Measurements from ENCODE around the gene MFRP.

The MFRP gene

DNA sequence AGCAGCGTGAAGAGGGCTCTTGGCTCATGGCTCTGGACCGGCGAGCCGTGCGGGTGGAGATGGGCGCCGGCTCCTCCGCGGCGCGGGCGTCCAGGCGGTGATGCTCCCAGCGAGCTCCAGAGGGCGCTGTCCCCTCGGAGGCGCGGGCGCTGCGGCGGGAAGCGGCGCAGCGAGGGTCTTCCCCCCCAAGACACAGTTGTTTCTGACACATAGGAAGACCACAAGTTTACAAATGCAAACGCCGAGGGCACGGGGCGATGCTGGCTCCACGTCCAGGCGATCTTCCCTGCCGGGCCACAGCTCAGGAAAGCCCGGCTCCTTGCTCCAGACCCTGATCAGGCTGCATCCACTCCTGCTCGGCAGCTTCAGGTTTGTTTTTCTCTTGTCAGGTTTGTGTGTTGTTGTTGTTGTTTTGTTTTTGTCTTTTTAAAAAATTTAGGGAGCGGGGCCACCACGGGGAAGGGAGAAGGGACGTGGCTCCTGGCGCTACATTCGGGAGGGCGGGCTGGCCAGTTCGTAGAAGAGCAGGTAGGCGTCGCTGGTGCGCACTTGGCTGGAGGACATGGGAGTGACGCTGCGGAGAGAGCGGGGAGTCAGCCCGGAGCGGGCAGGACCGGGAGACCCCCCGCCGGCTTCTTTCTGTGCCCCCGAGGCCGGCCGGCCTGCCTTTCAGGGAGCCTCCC is 10.0 kb upstream of the MFRP start:
- DNase-seq = no peak

DNA sequence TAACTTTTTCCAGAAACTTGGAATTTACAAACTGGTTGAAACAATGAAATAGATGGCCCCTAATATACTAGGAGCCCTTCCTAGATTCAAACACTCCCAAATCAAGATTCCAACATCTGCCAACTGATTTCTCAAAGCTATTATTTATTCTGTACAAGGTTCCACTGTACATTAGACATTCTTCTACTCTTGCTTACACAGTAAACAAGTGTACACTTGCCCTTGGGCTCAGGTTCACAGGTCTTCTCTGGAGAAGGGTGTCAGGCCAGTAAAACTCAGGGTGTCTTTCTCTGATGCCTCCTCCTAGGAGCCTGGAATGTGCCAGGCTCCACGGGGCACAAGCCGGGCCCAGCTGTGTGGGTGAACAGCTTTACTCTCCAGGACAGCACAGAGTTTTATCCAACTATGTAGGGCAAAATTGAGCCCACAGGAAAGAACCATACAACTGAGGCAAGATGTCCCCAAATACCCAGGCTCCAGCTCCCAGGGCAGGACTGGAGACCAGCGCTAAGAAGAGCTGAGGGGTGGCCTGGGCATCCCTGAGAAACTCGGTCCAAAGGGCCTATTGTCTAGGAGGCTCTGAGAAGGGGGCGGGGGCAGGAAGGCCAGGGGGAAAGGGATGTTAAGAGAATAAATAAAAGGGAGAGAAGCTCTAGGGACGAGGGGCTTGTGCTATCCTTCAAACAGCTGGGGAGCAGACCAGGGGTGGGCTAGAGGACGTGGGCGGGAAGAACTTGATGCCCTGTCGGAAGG is 8.8 kb upstream of the MFRP start:
- DNase-seq = no peak

DNA sequence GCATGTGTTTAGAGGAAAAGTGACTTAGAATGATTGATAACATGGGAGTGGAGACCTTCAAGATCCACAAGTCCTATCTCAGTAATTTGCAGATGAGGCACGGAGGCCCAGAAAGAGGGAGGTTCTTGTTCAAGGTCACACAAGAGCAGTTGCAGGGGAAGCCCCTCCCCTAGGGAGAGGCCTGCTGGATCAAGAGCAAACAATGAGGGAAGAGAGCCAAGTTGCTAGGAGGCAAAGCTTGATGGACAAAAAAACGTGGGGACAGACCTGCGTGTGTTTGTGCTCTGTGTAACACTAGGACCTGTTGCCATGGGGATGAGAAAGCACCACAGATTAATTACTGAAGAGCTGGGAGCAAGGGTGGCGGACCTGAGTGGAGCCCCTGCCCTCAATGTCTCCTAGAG is 6.4 kb upstream of the MFRP start:
- DNase-seq = peak; percentile 39

DNA sequence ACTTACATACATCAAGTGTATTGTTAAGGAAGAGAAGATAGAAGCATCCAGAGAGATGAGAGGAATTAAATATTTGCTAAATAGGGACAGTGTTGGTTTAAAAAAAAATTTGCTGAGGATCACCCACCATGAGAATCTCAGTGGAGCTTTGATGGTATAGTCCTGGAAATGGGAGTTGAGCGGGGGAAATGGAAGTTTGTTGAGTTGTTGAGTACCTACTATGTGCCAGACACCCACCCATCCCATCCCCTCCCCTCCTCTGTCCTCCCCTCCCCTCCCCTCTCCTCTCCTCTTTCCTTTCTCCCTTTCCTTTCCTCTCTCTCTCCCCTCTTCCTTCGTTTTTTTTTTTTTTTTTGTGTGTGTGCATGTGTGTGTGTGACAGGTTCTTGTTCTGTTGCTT is 4.7 kb upstream of the MFRP start:
- DNase-seq = no peak

DNA sequence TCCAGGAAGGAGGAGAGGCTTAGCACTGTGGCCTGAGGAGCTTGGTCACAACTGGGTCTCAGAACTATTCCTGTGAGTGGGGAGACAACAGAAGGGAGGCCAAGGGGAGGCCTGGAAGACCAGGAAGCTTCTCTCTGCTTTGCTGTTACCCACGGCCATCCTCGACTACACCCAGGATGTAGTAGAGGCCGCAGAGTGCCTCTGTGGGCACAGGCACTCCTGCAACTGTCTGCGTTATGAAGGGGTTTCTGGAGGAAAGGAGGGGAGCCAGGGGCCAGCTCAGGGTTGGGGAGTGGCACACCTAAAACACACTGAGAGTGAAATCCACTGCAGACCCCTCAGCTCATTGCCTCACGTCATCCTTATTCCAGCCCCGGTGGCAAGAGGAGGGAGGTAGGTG is 3.8 kb upstream of the MFRP start:
- DNase-seq = no peak

DNA sequence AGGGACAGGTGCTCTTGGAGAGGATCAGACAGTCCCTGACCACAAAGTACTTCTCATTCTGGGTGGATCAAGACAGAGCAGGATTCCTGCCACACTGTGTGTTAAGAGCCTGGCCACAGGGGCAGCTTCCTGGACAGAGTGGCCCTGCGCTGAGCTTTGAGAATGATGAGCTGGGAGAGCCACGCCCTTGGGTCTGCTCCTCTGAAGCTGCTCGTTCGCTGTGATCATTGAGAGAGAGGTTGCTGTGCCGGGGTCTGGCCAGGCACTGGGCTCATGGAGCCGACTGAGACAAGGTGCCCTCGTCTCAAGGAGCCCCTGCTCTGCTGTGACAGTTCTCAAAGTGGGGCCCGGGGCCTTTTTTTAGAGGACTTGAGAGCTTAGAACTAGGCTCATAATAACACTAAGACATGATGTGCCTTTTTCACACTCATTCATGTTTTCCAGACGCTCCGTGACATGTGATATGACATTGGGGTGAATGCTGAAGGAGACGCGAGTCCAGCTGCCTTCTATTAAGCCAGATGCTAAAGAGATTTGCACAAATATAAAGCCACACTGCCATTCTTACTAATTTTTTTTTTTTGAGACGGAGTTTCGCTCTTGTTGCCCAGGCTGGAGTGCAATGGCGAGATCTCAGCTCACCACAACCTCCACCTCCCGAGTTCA is 1.6 kb upstream of the MFRP start:
- no peak for DNase-seq

DNA sequence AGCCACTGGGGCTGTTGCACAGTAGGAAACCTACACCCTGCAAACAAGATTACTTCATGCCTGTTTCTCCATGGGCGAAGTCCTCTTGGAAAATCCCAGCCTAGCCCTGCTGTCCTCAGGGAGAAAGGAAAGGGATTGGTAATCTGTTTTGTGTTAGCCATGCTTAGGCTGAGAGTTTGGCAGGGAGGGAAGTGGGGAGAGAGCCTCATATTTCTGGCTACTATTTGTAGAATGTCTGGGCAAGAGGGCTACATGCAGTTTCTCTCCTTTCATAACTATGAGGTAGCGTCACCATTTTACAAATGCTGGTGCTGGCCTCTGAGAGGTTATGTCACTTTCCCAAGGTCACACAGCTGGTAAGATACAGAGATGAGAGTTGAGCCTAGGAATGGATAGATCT is 737 bp upstream of the MFRP start:
- no peak for DNase-seq

DNA sequence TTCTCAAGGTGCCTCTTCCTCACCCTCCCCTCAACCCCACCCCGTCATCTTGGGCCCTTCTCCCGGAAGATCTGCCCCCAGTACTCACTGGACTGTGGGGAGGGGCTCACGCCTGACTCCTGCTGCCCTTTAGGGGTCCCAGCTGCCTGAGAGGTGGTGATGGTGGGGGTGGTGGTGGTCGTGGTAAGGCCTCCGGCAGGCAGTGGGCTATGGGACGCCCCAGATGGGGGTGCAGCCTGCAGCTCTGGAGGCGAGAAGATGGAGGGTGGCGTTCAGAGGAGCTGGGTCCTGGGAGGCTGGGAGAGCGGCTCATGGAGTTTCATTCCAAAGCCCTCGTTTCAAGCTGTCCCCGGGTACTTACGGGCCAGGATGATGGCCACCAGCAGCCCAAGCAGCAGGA is 820 bp downstream of the MFRP start:
- DNase-seq = no peak

DNA sequence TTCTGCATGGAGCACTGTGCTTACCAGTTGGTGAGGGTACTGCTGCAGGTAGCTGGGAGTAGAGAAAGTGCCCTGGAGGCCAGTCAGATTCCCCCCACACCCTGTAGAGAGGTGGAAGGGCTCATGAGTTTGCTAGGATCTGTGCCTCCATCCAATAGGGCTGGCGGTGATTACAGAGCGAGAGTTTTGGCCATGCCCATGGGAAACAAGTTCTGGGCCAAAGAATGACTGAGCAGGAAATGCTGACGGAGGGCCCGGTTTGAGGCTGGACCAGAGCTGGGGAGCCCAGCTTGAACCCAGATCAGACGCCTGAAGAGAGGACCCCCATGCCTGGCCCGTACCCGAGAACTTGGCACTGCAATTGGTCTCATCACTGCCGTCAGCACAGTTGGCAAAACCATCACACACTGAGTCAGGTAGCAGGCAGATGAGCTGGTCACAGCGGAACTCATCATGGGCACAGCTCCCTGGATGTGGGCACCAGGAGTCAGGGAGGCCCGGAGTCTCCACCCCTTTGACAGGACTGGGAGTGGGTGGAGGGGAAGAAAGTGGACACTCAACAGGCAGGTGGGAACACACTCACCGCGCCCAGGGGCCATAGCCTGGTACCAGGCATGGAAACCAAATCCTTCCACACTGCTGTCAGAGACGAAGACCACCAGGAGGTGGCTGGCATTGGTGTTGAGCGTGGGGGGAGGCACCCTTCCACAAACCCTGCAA is 2.1 kb downstream of the MFRP start:
- DNase-seq = no peak

DNA sequence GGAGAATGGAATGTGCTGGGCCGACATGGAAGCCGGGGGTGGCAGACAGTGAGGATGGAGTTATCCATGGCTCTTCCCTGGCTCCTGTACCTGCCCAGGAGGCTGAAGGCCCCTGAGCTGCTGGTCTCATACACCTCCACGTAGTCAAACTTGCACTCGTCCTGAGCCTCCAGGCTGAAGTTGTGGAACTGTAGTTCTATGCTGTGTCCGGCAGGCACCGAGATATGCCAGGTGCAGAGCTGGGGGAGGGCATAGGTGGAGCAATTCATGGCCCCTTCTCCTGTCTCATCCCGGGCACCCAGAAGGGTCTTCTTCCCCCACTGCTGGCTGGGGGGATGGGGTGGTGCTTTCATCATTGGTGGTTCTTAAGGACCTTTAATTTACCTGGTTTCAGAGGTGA is 2.8 kb downstream of the MFRP start:
- DNase-seq = no peak

DNA sequence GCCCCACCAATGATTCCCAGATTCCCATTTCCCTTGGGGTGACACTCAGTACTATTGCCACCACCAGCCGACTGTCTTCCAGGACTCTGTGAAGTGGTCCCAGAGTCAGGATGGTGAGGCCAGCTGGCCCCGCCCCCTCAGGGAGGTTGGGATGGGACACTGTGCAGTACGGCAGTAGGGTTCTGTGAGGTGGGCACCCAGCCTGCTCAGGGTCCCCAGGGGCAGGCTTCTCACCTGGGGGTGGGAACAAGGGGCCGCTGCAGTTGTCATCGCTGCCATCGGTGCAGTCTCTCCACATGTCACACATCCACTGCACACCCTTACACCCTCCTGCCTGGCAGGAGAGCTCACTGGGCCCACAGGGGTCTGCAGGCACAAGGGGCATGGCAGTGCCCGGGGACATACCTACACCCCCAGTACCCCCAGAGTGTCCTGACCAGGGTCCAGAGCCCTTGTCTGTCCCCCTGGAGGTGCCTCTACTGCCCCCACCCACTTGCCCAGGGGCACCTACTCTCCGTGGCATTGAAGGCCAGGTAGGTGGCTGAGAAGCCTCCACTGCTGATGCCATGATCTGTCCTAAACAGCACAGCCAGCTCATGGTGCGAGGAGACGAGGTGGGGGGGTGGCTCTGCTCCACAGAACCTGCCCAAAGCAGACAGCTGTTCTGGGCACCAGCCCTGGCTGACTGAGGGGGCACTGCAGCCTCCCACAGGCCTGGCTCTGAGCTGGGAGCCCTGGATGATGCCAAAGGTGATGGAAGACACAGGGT is 4.0 kb downstream of the MFRP start:
- DNase-seq = no peak

DNA sequence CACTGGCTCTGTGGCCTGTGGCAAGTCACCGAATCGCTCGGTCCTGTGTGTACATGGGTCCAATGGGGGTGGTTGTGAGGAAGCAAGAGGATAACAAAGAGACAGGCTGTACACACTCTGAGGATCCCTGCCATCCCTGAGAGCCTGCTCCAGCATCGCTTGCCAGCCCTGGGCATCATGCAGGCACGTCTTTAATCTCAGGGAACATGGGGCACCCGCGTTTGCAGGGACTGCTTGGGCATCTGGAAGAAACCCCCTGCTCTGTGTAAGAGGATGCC is 4.5 kb downstream of the MFRP start:
- DNase-seq = no peak

DNA sequence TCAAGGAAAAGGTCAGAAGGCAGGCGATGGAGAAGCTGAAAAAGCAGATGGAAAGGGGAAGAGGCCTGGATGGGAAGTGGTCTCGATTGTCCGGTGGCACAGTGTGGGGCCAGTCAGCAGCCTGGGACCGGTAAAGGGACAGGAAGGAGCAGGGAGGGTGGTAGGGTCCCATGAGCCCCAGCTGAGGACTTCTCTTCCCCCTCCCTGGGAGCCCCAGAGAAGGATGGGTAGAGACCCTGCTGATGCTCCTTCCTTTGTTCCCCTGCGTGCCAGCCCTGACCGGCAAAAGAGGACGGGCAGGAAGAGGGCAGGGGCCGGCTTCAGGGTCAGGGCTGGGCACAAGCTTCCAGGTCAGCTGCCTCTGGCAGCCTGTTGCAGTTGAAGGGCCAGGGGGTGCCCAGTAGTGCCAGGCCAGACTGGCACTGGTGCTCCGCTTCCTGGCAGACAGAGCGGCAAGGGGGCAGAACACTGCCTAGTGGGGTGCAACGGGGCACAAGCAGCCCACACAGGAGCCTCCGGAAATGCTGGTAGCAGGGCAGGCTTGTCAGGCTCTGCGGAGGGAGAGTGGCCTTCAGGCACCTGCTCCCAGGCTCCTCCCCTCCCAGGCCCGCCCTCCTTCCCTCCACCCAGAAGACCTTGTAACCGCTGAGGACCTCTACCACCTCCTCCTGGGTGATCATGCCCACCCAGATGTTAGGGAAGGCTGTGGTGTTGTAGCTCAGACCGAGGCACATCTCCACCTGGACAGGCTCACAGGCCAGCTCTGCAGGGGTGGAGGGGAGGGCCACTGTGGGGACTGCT is 5.1 kb downstream of the MFRP start:
- DNase-seq = no peak

DNA sequence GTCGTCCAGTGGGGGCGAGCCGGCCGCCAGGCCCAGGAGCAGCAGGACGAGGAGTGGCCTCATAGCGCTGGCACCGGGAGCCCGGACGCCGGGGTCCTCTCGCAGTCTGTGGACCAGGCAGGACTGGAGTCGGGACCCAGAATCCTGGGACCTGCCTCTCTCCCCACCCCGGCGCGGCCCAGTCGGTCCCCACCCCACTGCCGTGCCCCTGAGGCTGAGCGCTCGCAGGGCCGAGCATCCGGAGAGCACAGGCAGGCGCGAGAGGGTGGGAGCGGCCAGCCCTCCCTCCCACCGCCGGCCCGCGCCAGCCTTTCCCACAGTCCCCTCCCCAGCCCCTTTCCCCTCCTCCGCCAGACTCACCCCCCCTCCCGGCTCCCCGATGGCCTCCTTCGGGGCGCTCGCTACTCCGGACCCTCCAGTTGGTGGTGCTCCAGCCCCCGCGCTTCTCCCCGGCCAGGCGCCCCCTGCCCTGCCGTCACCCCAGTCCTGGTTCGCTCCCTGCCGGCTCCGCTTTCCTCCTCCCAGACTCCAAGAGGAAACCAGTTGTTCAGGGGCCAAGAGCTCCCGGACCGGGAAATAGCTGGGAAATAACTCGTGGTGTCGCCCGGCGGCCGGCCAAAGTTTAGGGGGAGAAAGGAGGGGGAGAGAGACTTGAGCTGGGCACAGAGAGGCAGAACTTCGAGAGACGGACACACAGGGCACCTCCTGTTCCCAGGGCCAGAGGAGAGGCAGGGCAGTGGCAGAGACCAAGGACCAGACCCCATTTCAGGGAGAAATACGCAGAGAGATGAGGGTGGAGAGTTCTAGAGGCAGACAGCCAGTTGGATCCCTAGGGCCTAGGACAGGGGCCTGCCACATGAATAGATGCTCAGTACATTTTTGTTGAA is 5.9 kb downstream of the MFRP start, which contains the start of gene C1QTNF5:
C1QTNF5 (minus strand) TSS at position 549 of the 887 bp plus-strand sequence; CDS start at position 63, 486 bp downstream.
- no peak for DNase-seq

DNA sequence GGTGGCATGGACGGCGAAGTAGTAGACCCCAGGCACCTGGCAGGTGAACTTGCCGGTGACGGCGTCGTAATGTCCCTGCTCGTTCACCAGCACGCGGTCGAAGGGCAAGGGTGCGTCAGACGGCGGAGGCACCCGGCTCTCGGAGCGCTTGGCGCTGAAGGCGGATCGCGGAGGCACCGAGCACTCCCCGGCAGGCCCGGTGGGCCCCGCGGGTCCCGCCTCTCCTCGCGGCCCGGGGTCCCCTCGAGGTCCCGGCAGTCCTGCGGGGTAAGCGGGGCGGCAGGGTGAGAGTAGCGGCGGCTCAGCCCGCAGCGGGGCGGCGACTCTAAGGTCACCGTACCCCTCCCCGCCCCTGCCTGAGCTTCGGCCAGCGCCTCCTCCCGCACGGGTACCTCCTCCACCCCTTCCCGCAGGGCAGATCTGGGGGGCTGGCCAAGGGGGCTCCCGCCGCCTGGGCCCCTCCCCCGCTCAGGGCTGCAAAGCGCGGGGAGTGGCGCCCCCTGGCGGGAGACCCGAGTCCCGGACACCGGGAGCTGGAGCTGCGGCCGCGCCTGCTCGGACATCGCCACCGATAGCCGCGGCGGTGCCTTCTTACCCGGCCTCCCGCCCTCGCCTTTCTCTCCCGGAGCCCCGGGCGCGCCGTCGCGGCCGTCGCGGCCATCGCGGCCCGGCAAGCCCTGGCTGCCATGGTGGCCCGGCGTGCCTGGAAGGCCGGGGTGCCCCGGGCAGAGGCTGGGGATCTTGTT is 6.7 kb downstream of the MFRP start:
- DNase-seq = no peak

DNA sequence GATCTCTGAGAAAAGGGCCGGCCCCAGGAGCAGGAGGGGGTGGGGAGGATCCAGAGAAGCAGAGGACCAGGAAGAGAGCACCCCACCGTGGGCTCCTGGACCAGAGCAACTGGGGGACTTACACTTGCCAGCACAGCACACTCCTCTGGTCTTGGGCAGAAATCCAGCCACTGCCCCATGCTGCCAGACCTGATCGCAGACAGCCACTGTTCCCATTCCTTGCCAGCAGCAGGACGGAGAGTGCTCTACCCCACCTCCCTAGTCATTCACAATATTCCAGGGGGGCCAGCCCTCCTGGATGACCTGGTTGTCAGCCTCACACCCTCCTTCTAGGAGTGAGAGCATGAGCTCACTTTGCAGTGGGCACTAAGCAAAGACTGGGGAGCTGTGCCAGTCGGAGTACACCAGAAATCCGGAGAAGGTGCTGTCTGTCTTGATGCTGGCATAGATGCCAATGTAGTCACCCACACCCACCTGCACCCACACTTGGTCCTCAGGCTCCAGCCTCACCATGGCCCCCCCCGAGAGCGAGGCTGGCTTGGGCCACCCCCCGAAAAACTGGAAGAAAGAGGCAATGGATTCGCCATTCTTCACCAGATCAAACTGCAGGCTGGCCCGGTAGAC is 7.4 kb downstream of the MFRP start:
- no peak for DNase-seq

DNA sequence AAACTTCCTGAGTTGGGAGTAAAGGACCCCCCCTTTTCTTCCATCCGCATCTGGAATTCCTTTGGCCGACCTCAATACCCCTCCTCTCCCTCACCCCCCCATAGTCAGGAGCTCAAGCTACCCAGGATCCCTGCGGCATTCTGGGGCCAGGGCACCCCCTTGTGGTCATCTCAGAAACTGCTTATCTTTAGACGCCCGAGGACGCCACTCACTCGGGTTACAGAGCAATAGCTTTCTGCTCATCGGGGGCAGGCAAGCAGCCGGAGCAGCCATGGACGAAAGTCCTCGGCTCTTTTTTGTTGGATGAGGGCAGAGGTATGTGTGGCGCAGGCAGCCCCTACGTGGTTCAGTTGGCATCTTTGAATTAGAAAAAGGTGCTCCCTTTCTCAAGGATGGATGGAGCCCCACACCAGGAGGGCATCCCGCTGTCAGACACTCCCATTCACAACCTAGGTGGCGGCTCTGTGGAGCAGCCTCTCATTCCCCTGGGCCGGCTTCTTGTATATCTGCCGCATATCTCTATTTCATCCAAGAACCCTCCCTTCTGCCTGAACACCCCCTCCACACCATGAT is 8.1 kb downstream of the MFRP start:
- no peak for DNase-seq

DNA sequence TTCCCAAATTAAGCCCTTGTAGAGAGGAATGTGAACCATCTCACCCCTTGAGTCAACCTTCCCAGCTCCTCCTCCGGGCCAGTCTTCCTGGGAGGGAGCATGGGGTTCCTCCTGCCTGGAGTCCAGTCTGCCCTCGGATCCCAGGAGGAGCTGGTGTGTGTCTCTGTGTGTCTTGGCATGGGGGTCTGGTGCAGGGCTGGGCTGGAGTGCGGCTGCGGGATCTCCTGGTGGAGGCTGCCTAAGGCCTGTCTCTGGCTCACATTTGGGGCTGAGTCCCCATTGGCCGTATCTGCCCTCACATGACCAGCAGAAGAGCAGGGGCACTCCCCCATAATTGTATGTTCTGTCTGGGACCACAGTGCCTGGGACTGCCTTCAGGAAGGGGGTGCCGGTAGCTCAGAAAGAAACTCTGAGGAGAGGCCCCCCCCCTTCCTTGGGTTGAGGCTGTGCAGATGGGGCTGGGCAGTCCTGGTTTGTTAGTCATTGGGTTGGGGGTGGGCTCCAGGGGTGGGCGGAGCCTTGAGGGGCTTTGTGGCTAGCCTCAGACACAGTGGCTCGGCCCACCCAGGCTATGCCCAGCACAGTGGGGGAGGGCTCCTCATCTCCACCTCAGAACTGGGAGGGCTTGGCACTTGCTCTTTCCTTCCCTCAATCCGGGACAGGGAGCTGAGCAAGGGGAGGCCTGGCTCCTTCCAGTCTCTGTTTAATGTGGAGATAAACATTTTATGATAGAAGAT is 8.8 kb downstream of the MFRP start:
- no peak for DNase-seq

Measured in NCI-H1694 (cell line).